GM19397 (cell line): ENCODE results near the gene ABCF3.

ENCODE experiments used
- ATAC-seq: cut with Tn5 transposase; IDR thresholded peaks from one replicate; pipeline ENCODE4 v1.9.1; 2021; ENCODE audit warnings: mild to moderate bottlenecking, moderate library complexity; ENCODE audit not compliant: unreplicated experiment

ABCF3 gene

GRCh38 chr3:184167786-184168185 is 18.2 kb upstream of the ABCF3 start:
- ATAC-seq = no peak

GRCh38 chr3:184168363-184169120 is 17.5 kb upstream of the ABCF3 start:
- no peak for ATAC-seq

DNA sequence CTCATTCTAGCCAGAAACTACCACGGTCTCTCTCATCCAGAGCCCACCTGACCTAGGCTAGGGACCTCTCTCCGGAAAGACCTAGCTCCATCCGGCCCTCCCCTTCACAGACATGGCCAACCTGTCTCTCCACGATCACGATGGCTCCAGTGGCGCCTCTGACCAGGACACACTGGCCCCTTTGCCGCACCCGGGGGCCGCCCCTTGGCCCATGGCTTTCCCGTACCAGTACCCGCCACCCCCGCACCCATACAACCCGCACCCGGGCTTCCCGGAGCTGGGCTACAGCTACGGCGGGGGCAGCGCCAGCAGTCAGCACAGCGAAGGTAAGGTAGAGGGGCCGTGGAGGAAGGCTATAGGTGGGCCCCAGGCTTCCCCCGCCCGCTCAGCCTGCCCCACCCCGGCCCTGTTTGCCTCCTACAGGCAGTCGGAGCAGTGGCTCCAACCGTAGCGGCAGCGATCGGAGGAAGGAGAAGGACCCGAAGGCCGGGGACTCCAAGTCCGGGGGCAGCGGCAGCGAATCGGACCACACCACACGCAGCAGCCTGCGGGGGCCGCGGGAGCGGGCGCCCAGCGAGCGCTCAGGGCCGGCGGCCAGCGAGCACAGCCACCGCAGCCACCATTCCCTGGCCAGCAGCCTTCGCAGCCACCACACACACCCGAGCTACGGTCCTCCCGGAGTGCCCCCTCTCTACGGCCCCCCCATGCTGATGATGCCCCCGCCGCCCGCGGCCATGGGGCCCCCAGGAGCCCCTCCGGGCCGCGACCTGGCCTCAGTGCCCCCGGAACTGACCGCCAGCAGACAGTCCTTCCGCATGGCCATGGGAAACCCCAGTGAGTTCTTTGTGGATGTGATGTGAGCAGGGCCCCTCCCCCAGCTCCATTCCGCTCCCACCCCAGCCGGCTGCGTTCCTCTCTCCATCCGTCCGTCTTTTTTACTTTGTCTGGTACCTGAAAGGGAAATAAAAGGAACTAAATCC is 15.8 kb upstream of the ABCF3 start:
- no peak for ATAC-seq

GRCh38 chr3:184171562-184171961 is 14.4 kb upstream of the ABCF3 start:
- ATAC-seq = no peak

GRCh38 chr3:184172681-184173373 is 13.2 kb upstream of the ABCF3 start:
- no peak for ATAC-seq

DNA sequence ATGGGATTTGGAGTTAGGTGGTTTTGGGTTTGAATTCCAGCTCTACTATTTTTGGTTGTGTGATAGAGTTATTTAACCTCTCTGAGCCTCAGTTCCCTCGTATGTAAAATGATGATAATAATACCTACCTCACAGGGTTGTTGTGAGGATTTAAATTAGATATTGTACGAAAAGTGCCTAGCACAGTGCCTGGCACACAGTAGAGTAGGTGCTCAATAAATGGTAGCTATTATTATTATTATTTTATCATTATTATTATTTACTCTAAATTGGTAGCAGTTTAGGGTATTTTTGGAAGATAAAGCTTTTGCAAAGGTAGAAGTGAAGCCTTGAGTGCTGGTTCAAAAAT is 12.7 kb upstream of the ABCF3 start:
- no peak for ATAC-seq

DNA sequence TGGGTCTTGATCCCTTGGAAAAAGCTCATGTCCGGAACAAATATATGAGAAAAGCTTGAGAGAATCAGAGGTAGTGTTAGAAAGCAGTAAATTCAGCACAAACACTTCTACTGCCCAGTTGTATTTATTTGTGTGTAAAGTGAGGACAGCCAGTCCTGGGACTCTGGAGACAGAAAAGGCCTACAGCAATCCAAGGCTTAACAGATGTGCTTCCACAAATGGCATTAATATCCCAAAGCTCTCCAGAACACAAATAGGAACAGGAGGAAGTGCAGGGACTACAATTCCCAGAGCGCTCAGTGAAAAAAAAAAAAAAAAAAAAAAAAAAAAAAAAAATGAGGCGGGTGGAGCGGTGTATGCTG is 11.7 kb upstream of the ABCF3 start:
- no peak for ATAC-seq

GRCh38 chr3:184174646-184175492 is 11.1 kb upstream of the ABCF3 start, which contains the start of gene AP2M1:
Gene AP2M1, plus strand, starts transcription at chr3:184174855. Its CDS starts 2,139 bp downstream, at chr3:184176994.
- peak; percentile 95 for ATAC-seq

DNA sequence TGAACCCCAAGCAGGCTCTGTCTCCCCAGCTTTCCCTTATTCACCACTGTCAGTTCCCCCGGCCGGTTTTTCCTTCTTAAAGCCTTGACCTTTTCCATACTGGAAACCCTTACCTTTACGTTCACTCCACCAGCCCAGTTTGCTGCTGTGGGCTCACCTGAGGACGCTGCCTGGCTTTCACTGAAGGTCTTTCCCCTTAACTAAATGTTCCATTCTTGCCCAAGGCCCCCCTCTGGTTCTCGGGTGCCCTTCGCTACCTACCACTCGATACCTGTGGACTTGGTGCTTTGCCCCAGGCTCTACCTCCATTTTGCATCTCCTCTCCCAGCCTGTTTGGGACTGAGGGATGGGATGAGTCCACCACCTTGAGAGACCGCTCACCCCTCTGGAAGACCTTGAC is 10.5 kb upstream of the ABCF3 start:
- ATAC-seq = no peak

GRCh38 chr3:184175981-184176376 is 10.0 kb upstream of the ABCF3 start:
- ATAC-seq = no peak

- ATAC-seq = no peak
These were observed 9.3 kb upstream of the ABCF3 start for GRCh38 chr3:184176377-184177330.

DNA sequence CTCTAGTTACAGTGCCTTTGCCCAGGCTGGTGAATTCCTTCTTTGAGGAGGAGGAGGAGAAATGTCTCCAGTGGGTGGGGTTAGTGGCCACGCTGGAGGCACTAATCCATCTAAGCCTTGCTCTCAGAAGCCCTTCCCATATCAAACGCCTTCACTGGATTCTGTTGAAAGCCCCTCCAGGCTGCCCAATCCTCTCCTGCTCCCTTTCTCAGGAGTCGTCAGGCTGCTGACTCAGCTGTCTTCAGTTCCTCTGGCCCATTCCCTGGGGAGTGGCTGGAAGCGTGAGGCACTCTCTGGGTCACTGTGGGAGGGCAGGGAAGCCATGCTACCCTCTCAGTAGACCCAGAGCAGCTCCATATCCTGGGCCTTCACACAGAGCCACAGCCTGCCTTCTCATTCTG is 8.7 kb upstream of the ABCF3 start:
- ATAC-seq = no peak

DNA sequence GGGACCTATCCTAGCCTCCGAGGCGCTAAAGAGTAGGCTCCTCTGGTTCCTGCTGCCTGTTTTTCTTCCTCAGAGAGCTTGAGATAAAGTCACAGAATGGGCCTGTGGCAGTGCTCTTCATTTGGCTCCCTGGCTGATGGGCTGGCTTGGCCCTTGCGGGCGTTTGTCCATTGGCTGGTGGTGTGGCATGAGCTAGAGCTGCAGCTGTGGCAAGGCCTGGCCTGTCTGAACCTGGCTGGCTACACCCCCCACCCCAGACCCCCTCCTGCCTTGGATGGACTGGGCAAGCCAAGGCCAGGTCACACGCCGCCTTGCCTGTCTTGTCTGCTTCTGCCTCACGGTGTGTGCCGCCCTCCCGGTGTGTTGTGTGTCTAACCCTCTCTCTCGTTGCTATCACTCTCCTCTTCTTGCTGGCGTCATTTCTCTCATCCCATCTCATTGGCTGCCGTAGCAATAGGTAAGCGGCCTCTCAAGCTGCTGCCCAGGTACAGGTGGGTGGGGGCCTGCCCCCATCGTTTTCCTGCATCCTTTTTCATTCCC is 8.2 kb upstream of the ABCF3 start:
- no peak for ATAC-seq

DNA sequence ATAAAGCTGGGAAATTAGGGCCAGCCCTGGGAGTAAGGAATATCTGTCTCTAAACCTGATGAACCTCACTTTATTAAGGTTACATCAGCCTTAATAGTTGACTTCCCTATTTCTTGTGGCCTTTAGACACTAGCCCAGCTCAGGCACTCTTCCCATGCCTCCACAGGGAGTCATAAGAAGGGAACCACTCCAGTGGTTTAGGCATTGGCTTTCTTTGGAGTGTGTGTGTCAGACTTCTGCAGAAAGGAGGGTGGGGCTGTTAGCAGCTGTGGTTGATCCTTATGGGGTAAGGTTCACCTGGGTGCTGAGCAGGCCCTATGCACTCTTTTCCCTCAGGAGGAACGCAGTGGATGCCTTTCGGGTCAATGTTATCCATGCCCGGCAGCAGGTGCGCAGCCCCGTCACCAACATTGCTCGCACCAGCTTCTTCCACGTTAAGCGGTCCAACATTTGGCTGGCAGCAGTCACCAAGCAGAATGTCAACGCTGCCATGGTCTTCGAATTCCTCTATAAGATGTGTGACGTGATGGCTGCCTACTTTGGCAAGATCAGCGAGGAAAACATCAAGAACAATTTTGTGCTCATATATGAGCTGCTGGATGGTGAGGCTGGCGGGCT is 7.4 kb upstream of the ABCF3 start:
- no peak for ATAC-seq

GRCh38 chr3:184180165-184180564 is 5.8 kb upstream of the ABCF3 start:
- no peak for ATAC-seq

- ATAC-seq = no peak
These were observed 4.4 kb upstream of the ABCF3 start for GRCh38 chr3:184181596-184181995.

DNA sequence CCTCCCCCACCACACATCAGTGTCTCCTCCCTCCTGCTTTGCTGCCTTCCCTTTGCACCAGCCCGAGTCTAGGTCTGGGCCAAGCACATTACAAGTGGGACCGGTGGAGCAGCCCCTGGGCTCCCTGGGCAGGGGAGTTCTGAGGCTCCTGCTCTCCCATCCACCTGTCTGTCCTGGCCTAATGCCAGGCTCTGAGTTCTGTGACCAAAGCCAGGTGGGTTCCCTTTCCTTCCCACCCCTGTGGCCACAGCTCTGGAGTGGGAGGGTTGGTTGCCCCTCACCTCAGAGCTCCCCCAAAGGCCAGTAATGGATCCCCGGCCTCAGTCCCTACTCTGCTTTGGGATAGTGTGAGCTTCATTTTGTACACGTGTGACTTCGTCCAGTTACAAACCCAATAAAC is 2.3 kb upstream of the ABCF3 start:
- ATAC-seq = no peak

- no peak for ATAC-seq
These were observed 1.3 kb upstream of the ABCF3 start for GRCh38 chr3:184184546-184185230.
